HepG2 (cell line): Measurements from ENCODE around the gene CTF1. TPM values are rescaled to one million over a fixed set of nuclear protein-coding genes. Genes with fewer than 3 reads are reported as not detected.

ENCODE experiments used
- ATAC-seq: fragments of 200-7000 bp; cut with Tn5 transposase; 3 replicates; pipeline ENCODE4 v1.9.1; 2020; ENCODE audit warnings: mild to moderate bottlenecking, moderate library complexity
- BruUV-seq: library from RNA; stranded (reverse); fragments of 400-500 nt; replicated peaks from 2 replicates; lab custom pipeline; 2021; lab: Mats Ljungman, UMichigan
- CTCF ChIA-PET: fragments of 300-600 bp; formaldehyde crosslinking; extraction: SDS; loops from one replicate; lab custom pipeline; 2021; ENCODE audit warnings: low total read pairs, inconsistent platforms, low intra/inter-chr PET ratio; lab: Yijun Ruan, JAX
- POLR2A ChIA-PET: fragments of 350-600 bp; sonication (Branson Sonifier 250); formaldehyde crosslinking; loops from one replicate; lab custom pipeline; 2020; ENCODE audit warnings: antibody characterized with exemption, inconsistent platforms; lab: Yijun Ruan, JAX
- DNase-seq: peaks from one replicate; pipeline ENCODE4 v3.0.0-alpha.2; 2015; ENCODE audit warnings: low spot score
- FAIRE-seq: peaks from 3 replicates; lab custom pipeline; 2011; peaks lifted over from hg19 to GRCh38; lab: Jason Lieb, UNC
- H2AFZ ChIP-seq: one replicate; pipeline ENCODE4 v1.6.1; 2011; ENCODE audit warnings: low read length, inconsistent platforms
- H3K27ac ChIP-seq: fragments of 300-600 bp; 3 replicates; pipeline ENCODE4 v1.8.0; 2011; ENCODE audit warnings: mixed run types, mild to moderate bottlenecking, mixed read lengths, low read length, inconsistent platforms; ENCODE audit not compliant: insufficient read depth; ENCODE audit errors: extremely low read length
- H3K27me3 ChIP-seq, 2 experiments: fragments of 200-600 bp in 1 of 2; 2 replicates in 1 of 2; 3 replicates in 1 of 2; pipeline versions ENCODE4 v1.6.0 to v1.8.0; 2011; ENCODE audit warnings: low read length in 2 of 2, mild to moderate bottlenecking in 2 of 2, moderate library complexity in 2 of 2, inconsistent platforms in 1 of 2; ENCODE audit not compliant: insufficient read depth in 2 of 2, control insufficient read depth in 1 of 2
- H3K36me3 ChIP-seq, 2 experiments: fragments of 200-600 bp in 1 of 2; replicated peaks in 1 of 2; 2 replicates in 1 of 2; 3 replicates in 1 of 2; pipeline versions ENCODE4 v1.5.1 to v1.8.0; 2011; ENCODE audit warnings: low read length in 2 of 2, inconsistent platforms in 1 of 2; ENCODE audit not compliant: insufficient read depth in 2 of 2, control insufficient read depth in 1 of 2
- H3K4me1 ChIP-seq: 2 replicates; pipeline ENCODE4 v1.5.1; 2012; ENCODE audit warnings: low read length, inconsistent platforms; ENCODE audit not compliant: insufficient read depth
- H3K4me2 ChIP-seq: 2 replicates; pipeline ENCODE4 v1.6.0; 2011; ENCODE audit warnings: low read depth, low read length, inconsistent platforms
- H3K4me3 ChIP-seq, 3 experiments: fragments of 200-600 bp in 1 of 3; sonication (generic), shearing (Covaris generic) in 1 of 3; replicated peaks in 1 of 3; 2 replicates each; pipeline ENCODE4 v1.5.1; 2011 to 2016; ENCODE audit warnings: low read length in 3 of 3, inconsistent platforms in 2 of 3, low read depth in 2 of 3, mild to moderate bottlenecking in 2 of 3, control low read depth in 1 of 3, mixed read lengths in 1 of 3; ENCODE audit not compliant: insufficient read depth in 1 of 3
- H3K79me2 ChIP-seq: one replicate; pipeline ENCODE4 v1.6.1; 2011; ENCODE audit warnings: low read length, inconsistent platforms; ENCODE audit not compliant: insufficient read depth
- H3K9ac ChIP-seq: 2 replicates; pipeline ENCODE4 v1.6.0; 2011; ENCODE audit warnings: mild to moderate bottlenecking, low read depth, low read length, inconsistent platforms; ENCODE audit not compliant: insufficient read depth
- H3K9me3 ChIP-seq: 2 replicates; pipeline ENCODE4 v1.5.1; 2012; ENCODE audit warnings: mild to moderate bottlenecking, low read length
- H4K20me1 ChIP-seq: 2 replicates; pipeline ENCODE4 v1.6.0; 2011; ENCODE audit warnings: inconsistent platforms, mild to moderate bottlenecking, low read length, moderate library complexity; ENCODE audit not compliant: insufficient read depth
- ATAD3A ChIP-seq: sonication (generic); formaldehyde crosslinking; IDR thresholded peaks from 2 replicates; pipeline ENCODE4 v1.4.0; 2020; ENCODE audit warnings: missing genetic modification reagents
- BCL3 ChIP-seq: sonication (generic); formaldehyde crosslinking; IDR thresholded peaks from 2 replicates; pipeline ENCODE4 v1.5.1; 2020; ENCODE audit warnings: mild to moderate bottlenecking, missing genetic modification reagents, moderate library complexity
- EZH2 ChIP-seq: conservative IDR thresholded peaks from 2 replicates; pipeline ENCODE4 v1.6.1; 2012; ENCODE audit warnings: mild to moderate bottlenecking, low read depth, low read length, moderate library complexity
- FOXJ3 ChIP-seq: sonication (generic); formaldehyde crosslinking; IDR thresholded peaks from 2 replicates; pipeline ENCODE4 v1.4.0; 2020; ENCODE audit warnings: missing genetic modification reagents, mild to moderate bottlenecking, borderline replicate concordance
- ISX ChIP-seq: sonication (generic); formaldehyde crosslinking; conservative IDR thresholded peaks from 2 replicates; pipeline ENCODE4 v1.5.0; 2020; ENCODE audit warnings: missing genetic modification reagents
- PLRG1 ChIP-seq: fragments of 450-650 bp; conservative IDR thresholded peaks from 2 replicates; pipeline ENCODE4 v1.6.1; 2016
- RCOR2 ChIP-seq: IDR thresholded peaks from 2 replicates; pipeline ENCODE4 v1.6.1; 2016; ENCODE audit warnings: missing biosample characterization, missing genetic modification reagents
- SIN3B ChIP-seq: fragments of 150-350 bp; IDR thresholded peaks from 2 replicates; pipeline ENCODE4 v1.6.1; 2014; ENCODE audit warnings: low read length
- SNAI1 ChIP-seq: sonication (generic); formaldehyde crosslinking; IDR thresholded peaks from 2 replicates; pipeline ENCODE4 v1.5.0; 2020; ENCODE audit warnings: mild to moderate bottlenecking, missing genetic modification reagents, borderline replicate concordance
- SRSF1 ChIP-seq: fragments of 200-400 bp; formaldehyde crosslinking; optimal IDR thresholded peaks from 2 replicates; pipeline ENCODE3; 2017; ENCODE audit warnings: mild to moderate bottlenecking, low read depth, low read length, moderate library complexity
- STAT5B ChIP-seq: sonication (generic); formaldehyde crosslinking; IDR thresholded peaks from 2 replicates; pipeline ENCODE4 v1.4.0; 2020; ENCODE audit warnings: missing genetic modification reagents
- YY1 ChIP-seq: IDR thresholded peaks from 2 replicates; pipeline ENCODE4 v1.6.1; 2011; ENCODE audit warnings: low read length, low read depth, moderate library complexity, mild to moderate bottlenecking; ENCODE audit not compliant: insufficient read depth, insufficient replicate concordance
- ZBTB8A ChIP-seq: sonication (generic); formaldehyde crosslinking; IDR thresholded peaks from 2 replicates; pipeline ENCODE4 v1.4.0; 2020; ENCODE audit warnings: mild to moderate bottlenecking, low read depth, missing genetic modification reagents, borderline replicate concordance
- ZNF12 ChIP-seq: sonication (generic); formaldehyde crosslinking; IDR thresholded peaks from 2 replicates; pipeline ENCODE4 v1.5.0; 2020; ENCODE audit warnings: missing genetic modification reagents
- ZNF768 ChIP-seq: sonication (generic); formaldehyde crosslinking; IDR thresholded peaks from 2 replicates; pipeline ENCODE4 v1.4.0; 2020; ENCODE audit warnings: missing genetic modification reagents
- ZNF776 ChIP-seq: sonication (generic); formaldehyde crosslinking; IDR thresholded peaks from 2 replicates; pipeline ENCODE4 v1.4.0; 2020; ENCODE audit warnings: mild to moderate bottlenecking, missing genetic modification reagents
- ZSCAN31 ChIP-seq: sonication (generic); formaldehyde crosslinking; IDR thresholded peaks from 2 replicates; pipeline ENCODE4 v1.5.0; 2020; ENCODE audit warnings: low read depth, mild to moderate bottlenecking, missing genetic modification reagents
- WGBS: methylation state at CpG from one replicate; pipeline ENCODE4 v1.1.6; 2017; ENCODE audit warnings: low lambda C conversion rate; 5-methylcytosine and 5-hydroxymethylcytosine counted together
- in situ Hi-C: cut with HindIII; loops from 2 replicates; pipeline ENCODE4 v1.10.0; 2017; ENCODE audit warnings: low pct_unique_long_range_greater_than_20kb; ENCODE audit not compliant: extremely low pct_ligation_motif_present
- intact Hi-C: fragments of 100-400 bp; cut with micrococcal nuclease; formaldehyde crosslinking; loops from one replicate; pipeline ENCODE4 v1.10.0; 2022; ENCODE audit not compliant: unreplicated experiment
- polyA plus RNA-seq, 8 experiments: library from polyadenylated mRNA; depleted of rRNA in 3 of 8; stranded (reverse) in 7 of 8; unstranded in 1 of 8; fragments of >200 nt; fragmentation: Illumina TruSeq in 4 of 8; extraction: Trizol in 4 of 8; gene quantifications; 2 replicates each; pipeline versions ENCODE4 v1.2.1 to v1.2.3, GENCODE V29; 2011 to 2016; ENCODE audit warnings: low read depth in 4 of 8, missing spikeins in 1 of 8, mixed read lengths in 1 of 8; ENCODE audit not compliant: insufficient read depth in 1 of 8
- total RNA-seq, 5 experiments: library from RNA; depleted of rRNA; stranded (reverse); fragments of >200 nt; fragmentation: Illumina TruSeq; extraction: Trizol; gene quantifications; 2 replicates each; pipeline ENCODE4 v1.2.3, GENCODE V29; 2016; ENCODE audit warnings: low read depth in 1 of 5

Gene CTF1
- total and polyA plus RNA-seq, 2 of the 13 experiments (the other 11 are each of a cell fraction or from before 2014, with no cell fraction given): 0.13 to 1.8 TPM

GRCh38 chr16:30948667-30949649 is 52.5 kb downstream of the CTF1 start, which contains the start of gene ORAI3:
Gene ORAI3 (plus strand): TSS chr16:30949068. CDS start chr16:30949290, 222 bp downstream.
- peak; percentile 37 for FAIRE-seq
- BruUV-seq: no TSS peak
- CTCF ChIA-PET: no interaction called here
- TF ChIP-seq ZBTB8A (CRISPR knock-in tag): no peak; the same call in 1 of the 2 replicates
- 0 out of 2 replicates have a peak, but pooled peaks have one; percentile 15 for TF ChIP-seq STAT5B (CRISPR knock-in tag)
- TF ChIP-seq ZNF776 (CRISPR knock-in tag): 0 out of 2 replicates have a peak, but pooled peaks have one; percentile 26
- peak; percentile 32 for TF ChIP-seq YY1
- no peak for TF ChIP-seq ATAD3A
- TF ChIP-seq PLRG1: no peak
- TF ChIP-seq ISX (CRISPR knock-in tag): peak; percentile 48; the same call in 1 of the 2 replicates
- peak; percentile 38; the same call in 1 of the 2 replicates for TF ChIP-seq ZNF12 (CRISPR knock-in tag)
- peak; percentile 50; the same call in 1 of the 2 replicates for TF ChIP-seq BCL3
- TF ChIP-seq EZH2: no peak
- 0 out of 2 replicates have a peak, but pooled peaks have one; percentile 20 for TF ChIP-seq FOXJ3 (CRISPR knock-in tag)
- TF ChIP-seq RCOR2 (CRISPR knock-in tag): no peak
- TF ChIP-seq ZSCAN31: 0 out of 2 replicates have a peak, but pooled peaks have one; percentile 53
- TF ChIP-seq SRSF1: peak; percentile 68
- TF ChIP-seq SNAI1 (CRISPR knock-in tag): 0 out of 2 replicates have a peak, but pooled peaks have one; percentile 12
- TF ChIP-seq SIN3B: no peak
- TF ChIP-seq ZNF768: peak; percentile 70; the same call in 1 of the 2 replicates

More at GRCh38 chr16:30948667-30949649, 52.5 kb downstream of the CTF1 start, which contains the start of gene ORAI3:
- no peaks in the 10 kb centered on the region; a peak in 1 of 5 replicates for H3K27me3 ChIP-seq
- peaks cover 5% of the 10 kb centered on the region for H3K79me2 ChIP-seq
- ATAC-seq (peak; percentile 48), DNase-seq (no peak)
- in situ Hi-C loops: no loop called here
- H4K20me1 ChIP-seq: no peaks in the 10 kb centered on the region
- peak within 1 kb of the TSS; percentile 74 for H3K27ac ChIP-seq
- H3K36me3 ChIP-seq: peaks cover under 1 to 10% of the 10 kb centered on the region in 2 experiments; a peak in 3 of 5 replicates
- H3K9me3 ChIP-seq: no peaks in the 10 kb centered on the region
- H2AFZ ChIP-seq: no peak within 1 kb of the TSS
- peak within 1 kb of the TSS; percentile 98 for H3K4me2 ChIP-seq
- peak within 1 kb of the TSS; percentile 74 to 93 (median 88) for H3K4me3 ChIP-seq
- intact Hi-C loops: loop anchor here (1.0 kb wide), 1 partner anchor 27 kb away; no protein-coding TSS in a partner anchor
- peaks cover 35% of the 10 kb centered on the region for H3K4me1 ChIP-seq
- WGBS: 3% methylated on average over 42 of the region's 70 CpGs
- POLR2A ChIA-PET: interaction anchor here (0.7 to 2.1 kb wide), 11 partner anchors 8 to 232 kb away, joined by 3 to 8 read pairs (median 6); partner anchors contain the start of genes FBXL19, KAT8, ZNF646 and ZNF668
- H3K9ac ChIP-seq: peak within 1 kb of the TSS; percentile 91
